ENCODE measurements around the gene ZGPAT.

GRCh38 chr20:63775096-63775978 is 67.5 kb downstream of the ZGPAT start:
- TF ChIP-seq CTCF (IDR thresholded peaks at IDR 0.05) = peak; percentile 36 to 69
- TF ChIP-seq POLR2A (IDR thresholded peaks at IDR 0.05) = no peak
- no peak for TF ChIP-seq POLR2AphosphoS5 (IDR thresholded peaks at IDR 0.05)
